ENCODE data around the gene SLC7A6.

SLC7A6 gene

GRCh38 chr16:68298907-68299561, 34.7 kb downstream of the SLC7A6 start:
- in situ Hi-C loops (cut with MboI; ENCODE audit: low sequenced_read_pairs) = no loop called here

GRCh38 chr16:68299571-68300453, 35.5 kb downstream of the SLC7A6 start:
- in situ Hi-C loops (cut with MboI; ENCODE audit: low sequenced_read_pairs) = no loop called here

GRCh38 chr16:68300734-68301459, 36.6 kb downstream of the SLC7A6 start:
- in situ Hi-C loops (cut with MboI; ENCODE audit: low sequenced_read_pairs) = no loop called here

GRCh38 chr16:68306633-68307032, 42.3 kb downstream of the SLC7A6 start:
- in situ Hi-C loops (cut with MboI; ENCODE audit: low sequenced_read_pairs) = no loop called here

GRCh38 chr16:68309799-68310198, 45.5 kb downstream of the SLC7A6 start:
- in situ Hi-C loops (cut with MboI; ENCODE audit: low sequenced_read_pairs) = no loop called here

- in situ Hi-C loops (cut with MboI; ENCODE audit: low sequenced_read_pairs) = no loop called here
These were observed 46.1 kb downstream of the SLC7A6 start for GRCh38 chr16:68310437-68310773.

- in situ Hi-C loops (cut with MboI; ENCODE audit: low sequenced_read_pairs) = no loop called here
These were observed 46.6 kb downstream of the SLC7A6 start, which contains the start of the genes PRMT7 and SLC7A6OS for GRCh38 chr16:68310774-68311511. Gene PRMT7, plus strand, starts transcription at chr16:68311019. Its CDS starts 4,961 bp downstream, at chr16:68315980. Gene SLC7A6OS, minus strand, starts transcription at chr16:68310946. Its CDS starts 20 bp downstream, at chr16:68310926.

- in situ Hi-C loops (cut with MboI; ENCODE audit: low sequenced_read_pairs) = no loop called here
These were observed 48.8 kb downstream of the SLC7A6 start for GRCh38 chr16:68313116-68313515.

GRCh38 chr16:68319185-68319908, 55.0 kb downstream of the SLC7A6 start:
- in situ Hi-C loops (cut with MboI; ENCODE audit: low sequenced_read_pairs) = no loop called here

GRCh38 chr16:68324336-68324735, 60.0 kb downstream of the SLC7A6 start:
- in situ Hi-C loops (cut with MboI; ENCODE audit: low sequenced_read_pairs) = no loop called here

GRCh38 chr16:68324780-68325357, 60.5 kb downstream of the SLC7A6 start:
- in situ Hi-C loops (cut with MboI; ENCODE audit: low sequenced_read_pairs) = no loop called here

- in situ Hi-C loops (cut with MboI; ENCODE audit: low sequenced_read_pairs) = no loop called here
These were observed 64.0 kb downstream of the SLC7A6 start for GRCh38 chr16:68328151-68328859.

- in situ Hi-C loops (cut with MboI; ENCODE audit: low sequenced_read_pairs) = no loop called here
These were observed 64.6 kb downstream of the SLC7A6 start for GRCh38 chr16:68328860-68329390.

GRCh38 chr16:68331879-68332410, 67.6 kb downstream of the SLC7A6 start:
- in situ Hi-C loops (cut with MboI; ENCODE audit: low sequenced_read_pairs) = no loop called here

GRCh38 chr16:68332411-68333121, 68.2 kb downstream of the SLC7A6 start:
- in situ Hi-C loops (cut with MboI; ENCODE audit: low sequenced_read_pairs) = no loop called here

GRCh38 chr16:68335175-68335574, 70.8 kb downstream of the SLC7A6 start:
- in situ Hi-C loops (cut with MboI; ENCODE audit: low sequenced_read_pairs) = no loop called here

- in situ Hi-C loops (cut with MboI; ENCODE audit: low sequenced_read_pairs) = no loop called here
These were observed 74.2 kb downstream of the SLC7A6 start for GRCh38 chr16:68338326-68339119.
